HG02623 (cell line): ENCODE measurements around the gene PLA2G4B.
A peak's percentile ranks its signal among the peaks of the same experiment; 100 is the strongest.
"Not testable (repeated sequence)": the region's sequence is repeated elsewhere in the genome, so short reads cannot be mapped to it uniquely, and the experiment has no call there.

Experiments
- ATAC-seq: cut with Tn5 transposase; IDR thresholded peaks from one replicate; pipeline ENCODE4 v1.9.1; 2021; ENCODE audit warnings: moderate library complexity; ENCODE audit not compliant: unreplicated experiment

PLA2G4B gene

GRCh38 chr15:41825572-41826535 lies 12.8 kb upstream of the PLA2G4B start:
- no peak for ATAC-seq

DNA sequence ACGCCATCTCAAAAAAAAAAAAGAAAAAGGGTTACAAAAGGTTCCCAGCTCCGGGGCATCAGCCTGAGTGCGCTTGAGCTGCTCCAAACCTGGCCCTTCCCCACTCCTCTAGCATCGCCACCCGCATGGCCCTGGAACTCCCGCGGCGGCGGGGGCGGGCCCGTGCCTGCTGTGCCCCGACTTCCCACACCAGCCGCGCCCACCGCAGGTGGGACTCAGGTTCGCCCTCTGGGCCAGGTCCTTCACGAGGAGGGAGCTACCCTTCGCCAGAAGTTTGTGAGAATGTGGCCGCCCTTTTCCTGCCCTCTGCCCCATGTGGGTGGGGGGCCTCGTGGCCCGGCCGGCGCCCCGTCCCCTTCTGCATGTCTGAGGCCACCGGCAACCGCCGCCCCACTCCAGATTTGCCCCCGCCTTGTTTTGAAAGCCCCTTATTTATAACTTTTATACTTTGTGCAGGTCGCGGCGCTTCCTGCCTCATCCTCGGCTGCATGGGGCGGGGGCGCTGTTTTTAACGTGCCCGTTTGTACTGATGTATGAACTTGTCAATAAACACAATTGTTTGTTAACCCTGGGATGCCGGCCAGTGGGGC lies 11.3 kb upstream of the PLA2G4B start:
- no peak for ATAC-seq

- peak; percentile 56 for ATAC-seq
Measured at GRCh38 chr15:41827880-41828806, 10.5 kb upstream of the PLA2G4B start, which contains the start of gene JMJD7. Gene JMJD7, plus strand, starts transcription at chr15:41828092. Its CDS starts 33 bp downstream, at chr15:41828125.

GRCh38 chr15:41828807-41829141 lies 9.9 kb upstream of the PLA2G4B start:
- no peak for ATAC-seq

DNA sequence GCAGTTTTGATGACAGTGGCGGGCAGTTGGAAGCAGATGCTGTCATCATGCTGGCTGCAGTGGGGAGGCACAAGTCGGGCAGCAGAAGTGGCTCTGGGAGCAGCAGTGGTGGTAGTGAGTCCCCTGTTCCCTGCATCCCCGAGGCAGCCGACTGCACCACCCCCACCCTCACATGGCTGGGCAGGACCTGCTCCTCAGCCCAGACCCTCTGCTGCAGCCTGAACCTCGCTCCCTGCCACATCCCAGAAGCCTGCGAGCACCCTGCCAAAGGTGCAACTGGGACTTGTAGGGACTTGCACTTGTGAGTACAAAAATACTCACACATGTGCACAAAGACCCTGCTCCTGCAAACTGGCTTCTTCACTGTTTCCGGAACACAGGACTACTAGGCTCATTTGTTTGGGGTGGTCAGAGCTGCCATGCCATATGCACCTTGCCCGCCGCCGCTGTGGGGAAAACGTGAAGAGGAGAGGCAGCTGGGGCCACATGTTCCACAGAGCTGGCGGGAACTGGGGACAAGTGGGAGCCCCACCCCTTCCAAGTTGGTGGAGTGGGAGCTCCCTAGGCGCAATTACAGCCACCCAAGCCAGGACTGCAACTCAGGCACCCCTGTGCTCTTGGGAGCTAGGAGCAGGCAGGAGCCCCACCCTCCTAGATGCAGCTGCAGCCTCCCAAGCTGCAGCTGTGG lies 8.5 kb upstream of the PLA2G4B start:
- no peak for ATAC-seq

DNA sequence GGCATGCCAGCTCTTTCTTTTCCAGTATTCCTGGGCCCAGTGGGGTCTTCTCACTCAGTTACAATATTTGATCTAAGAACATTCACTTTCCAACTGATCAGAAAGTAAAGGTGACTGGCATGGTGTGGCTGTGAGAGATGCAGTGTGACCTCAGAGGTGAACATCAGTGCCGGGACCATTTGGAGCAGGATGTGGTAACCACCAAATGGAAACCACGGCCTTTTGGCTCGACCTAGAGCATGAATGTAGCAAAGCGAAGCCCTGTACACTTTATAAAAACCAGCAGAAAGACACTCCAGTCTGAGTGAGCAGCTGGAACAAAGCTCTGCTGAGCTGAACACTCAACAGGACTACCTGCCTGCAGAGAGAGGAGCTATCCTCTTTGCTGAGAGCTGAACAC lies 7.4 kb upstream of the PLA2G4B start:
- not testable (repeated sequence) for ATAC-seq

GRCh38 chr15:41832208-41832607 lies 6.4 kb upstream of the PLA2G4B start:
- no peak for ATAC-seq

- no peak for ATAC-seq
Measured at GRCh38 chr15:41832875-41833274, 5.8 kb upstream of the PLA2G4B start.

- ATAC-seq, result no peak
Measured at GRCh38 chr15:41834096-41834495, 4.6 kb upstream of the PLA2G4B start.

- ATAC-seq, result no peak
Measured at GRCh38 chr15:41836073-41836472, 2.6 kb upstream of the PLA2G4B start.

DNA sequence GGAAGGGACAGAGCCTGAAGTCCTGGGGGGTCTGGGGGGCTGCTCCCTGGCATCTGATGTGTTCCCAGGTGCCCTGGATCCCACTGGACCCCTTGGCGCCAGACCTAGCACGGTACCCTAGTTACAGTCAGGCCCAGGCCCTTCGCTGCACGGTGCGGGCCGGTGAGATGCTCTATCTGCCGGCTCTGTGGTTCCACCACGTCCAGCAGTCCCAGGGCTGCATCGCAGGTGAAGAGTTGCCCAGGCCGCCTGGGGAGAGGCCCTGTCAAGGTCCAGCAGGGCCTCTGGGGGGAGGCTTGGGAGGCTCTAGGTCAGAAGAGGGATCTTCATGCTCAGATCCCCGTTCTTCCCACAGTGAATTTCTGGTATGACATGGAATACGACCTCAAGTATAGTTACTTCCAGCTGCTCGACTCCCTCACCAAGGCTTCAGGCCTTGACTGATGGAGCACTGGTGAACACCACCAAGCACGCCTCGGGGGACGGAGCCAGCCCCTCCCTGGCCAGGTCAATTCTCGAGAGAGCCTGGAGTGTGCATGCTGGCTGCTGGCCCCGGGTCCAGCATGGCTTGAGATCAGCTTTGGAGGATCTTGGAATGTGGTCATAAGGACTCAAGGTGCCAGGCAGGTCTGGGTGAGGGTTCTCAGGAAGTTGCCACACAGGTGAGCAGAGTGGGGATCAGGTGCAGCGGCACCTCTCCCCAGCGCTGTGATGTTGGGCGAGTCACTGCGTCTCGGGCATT lies 1.8 kb upstream of the PLA2G4B start:
- ATAC-seq, result no peak

- no peak for ATAC-seq
Measured at GRCh38 chr15:41839781-41840491, 1.3 kb downstream of the PLA2G4B start.

GRCh38 chr15:41840673-41841072 lies 2.0 kb downstream of the PLA2G4B start:
- no peak for ATAC-seq

GRCh38 chr15:41841131-41841530 lies 2.5 kb downstream of the PLA2G4B start:
- ATAC-seq, result no peak

GRCh38 chr15:41842229-41842628 lies 3.6 kb downstream of the PLA2G4B start:
- ATAC-seq, result no peak

- no peak for ATAC-seq
Measured at GRCh38 chr15:41843571-41843970, 4.9 kb downstream of the PLA2G4B start.

GRCh38 chr15:41844814-41845213 lies 6.2 kb downstream of the PLA2G4B start:
- ATAC-seq, result no peak

DNA sequence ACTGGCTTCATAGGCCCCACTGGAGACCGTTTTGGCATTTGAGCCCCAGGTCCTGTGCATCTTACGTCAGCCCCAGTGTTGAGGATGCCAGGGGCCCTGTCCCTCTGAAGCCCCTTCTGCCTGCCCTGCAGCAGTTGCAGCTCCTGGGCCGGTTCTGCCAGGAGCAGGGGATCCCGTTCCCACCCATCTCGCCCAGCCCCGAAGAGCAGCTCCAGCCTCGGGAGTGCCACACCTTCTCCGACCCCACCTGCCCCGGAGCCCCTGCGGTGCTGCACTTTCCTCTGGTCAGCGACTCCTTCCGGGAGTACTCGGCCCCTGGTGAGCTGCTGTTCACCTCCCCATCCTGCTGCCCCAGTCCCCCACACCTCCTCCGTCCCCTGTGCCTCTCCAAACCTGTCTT lies 8.6 kb downstream of the PLA2G4B start:
- ATAC-seq, result no peak

DNA sequence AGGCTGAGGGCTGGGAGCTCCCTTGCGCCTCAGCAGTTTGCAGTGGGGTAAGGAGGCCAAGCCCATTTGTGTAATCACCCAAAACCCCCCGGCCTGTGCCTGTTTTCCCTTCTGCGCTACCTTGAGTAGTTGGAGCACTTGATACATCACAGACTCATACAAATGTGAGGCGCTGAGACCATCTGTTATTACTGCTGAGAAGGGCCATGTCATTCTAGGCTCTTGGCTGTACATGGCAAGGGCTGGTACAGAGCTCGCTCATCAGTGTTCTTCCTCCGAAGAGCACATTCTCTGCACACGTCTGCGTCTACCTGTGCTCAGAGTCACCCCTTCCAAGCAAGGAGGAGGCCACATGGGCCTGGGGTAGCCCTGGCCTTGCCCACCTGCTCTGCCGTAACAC lies 9.3 kb downstream of the PLA2G4B start:
- ATAC-seq, result no peak
